Stimulated activated effector memory CD8-positive, alpha-beta T cell treated with anti-CD3 and anti-CD28 coated beads, Interleukin-12 subunit alpha, Interleukin-12 subunit beta, amount 100 ng/mL, for 72 hours (primary cell): ENCODE data around the gene TP53BP1.
"Not testable (repeated sequence)": the region's sequence is repeated elsewhere in the genome, so short reads cannot be mapped to it uniquely, and the experiment has no call there.

Source experiments
- ATAC-seq: fragments of 150-1000 bp; cut with Tn5 transposase; 2 replicates; pipeline ENCODE4 v1.10.0; 2021
- DNase-seq, 2 donors: peaks; one replicate each; pipeline ENCODE4 v3.0.0; 2021 to 2022; ENCODE audit warnings: low spot score in 2 of 2
- H3K27ac Mint-ChIP-seq: one replicate; pipeline ENCODE4 v1.8.0; 2022; ENCODE audit warnings: mild to moderate bottlenecking, mixed read lengths
- H3K36me3 Mint-ChIP-seq: one replicate; pipeline ENCODE4 v1.8.0; 2022; ENCODE audit warnings: mild to moderate bottlenecking, mixed read lengths
- H3K4me1 Mint-ChIP-seq: one replicate; pipeline ENCODE4 v1.8.0; 2022; ENCODE audit warnings: mixed read lengths
- H3K4me3 Mint-ChIP-seq: one replicate; pipeline ENCODE4 v1.8.0; 2022; ENCODE audit warnings: mild to moderate bottlenecking, mixed read lengths
- H3K9me3 Mint-ChIP-seq: one replicate; pipeline ENCODE4 v1.8.0; 2022; ENCODE audit warnings: mixed read lengths

TP53BP1 gene, protein sequence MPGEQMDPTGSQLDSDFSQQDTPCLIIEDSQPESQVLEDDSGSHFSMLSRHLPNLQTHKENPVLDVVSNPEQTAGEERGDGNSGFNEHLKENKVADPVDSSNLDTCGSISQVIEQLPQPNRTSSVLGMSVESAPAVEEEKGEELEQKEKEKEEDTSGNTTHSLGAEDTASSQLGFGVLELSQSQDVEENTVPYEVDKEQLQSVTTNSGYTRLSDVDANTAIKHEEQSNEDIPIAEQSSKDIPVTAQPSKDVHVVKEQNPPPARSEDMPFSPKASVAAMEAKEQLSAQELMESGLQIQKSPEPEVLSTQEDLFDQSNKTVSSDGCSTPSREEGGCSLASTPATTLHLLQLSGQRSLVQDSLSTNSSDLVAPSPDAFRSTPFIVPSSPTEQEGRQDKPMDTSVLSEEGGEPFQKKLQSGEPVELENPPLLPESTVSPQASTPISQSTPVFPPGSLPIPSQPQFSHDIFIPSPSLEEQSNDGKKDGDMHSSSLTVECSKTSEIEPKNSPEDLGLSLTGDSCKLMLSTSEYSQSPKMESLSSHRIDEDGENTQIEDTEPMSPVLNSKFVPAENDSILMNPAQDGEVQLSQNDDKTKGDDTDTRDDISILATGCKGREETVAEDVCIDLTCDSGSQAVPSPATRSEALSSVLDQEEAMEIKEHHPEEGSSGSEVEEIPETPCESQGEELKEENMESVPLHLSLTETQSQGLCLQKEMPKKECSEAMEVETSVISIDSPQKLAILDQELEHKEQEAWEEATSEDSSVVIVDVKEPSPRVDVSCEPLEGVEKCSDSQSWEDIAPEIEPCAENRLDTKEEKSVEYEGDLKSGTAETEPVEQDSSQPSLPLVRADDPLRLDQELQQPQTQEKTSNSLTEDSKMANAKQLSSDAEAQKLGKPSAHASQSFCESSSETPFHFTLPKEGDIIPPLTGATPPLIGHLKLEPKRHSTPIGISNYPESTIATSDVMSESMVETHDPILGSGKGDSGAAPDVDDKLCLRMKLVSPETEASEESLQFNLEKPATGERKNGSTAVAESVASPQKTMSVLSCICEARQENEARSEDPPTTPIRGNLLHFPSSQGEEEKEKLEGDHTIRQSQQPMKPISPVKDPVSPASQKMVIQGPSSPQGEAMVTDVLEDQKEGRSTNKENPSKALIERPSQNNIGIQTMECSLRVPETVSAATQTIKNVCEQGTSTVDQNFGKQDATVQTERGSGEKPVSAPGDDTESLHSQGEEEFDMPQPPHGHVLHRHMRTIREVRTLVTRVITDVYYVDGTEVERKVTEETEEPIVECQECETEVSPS (N-terminal part only)

DNA sequence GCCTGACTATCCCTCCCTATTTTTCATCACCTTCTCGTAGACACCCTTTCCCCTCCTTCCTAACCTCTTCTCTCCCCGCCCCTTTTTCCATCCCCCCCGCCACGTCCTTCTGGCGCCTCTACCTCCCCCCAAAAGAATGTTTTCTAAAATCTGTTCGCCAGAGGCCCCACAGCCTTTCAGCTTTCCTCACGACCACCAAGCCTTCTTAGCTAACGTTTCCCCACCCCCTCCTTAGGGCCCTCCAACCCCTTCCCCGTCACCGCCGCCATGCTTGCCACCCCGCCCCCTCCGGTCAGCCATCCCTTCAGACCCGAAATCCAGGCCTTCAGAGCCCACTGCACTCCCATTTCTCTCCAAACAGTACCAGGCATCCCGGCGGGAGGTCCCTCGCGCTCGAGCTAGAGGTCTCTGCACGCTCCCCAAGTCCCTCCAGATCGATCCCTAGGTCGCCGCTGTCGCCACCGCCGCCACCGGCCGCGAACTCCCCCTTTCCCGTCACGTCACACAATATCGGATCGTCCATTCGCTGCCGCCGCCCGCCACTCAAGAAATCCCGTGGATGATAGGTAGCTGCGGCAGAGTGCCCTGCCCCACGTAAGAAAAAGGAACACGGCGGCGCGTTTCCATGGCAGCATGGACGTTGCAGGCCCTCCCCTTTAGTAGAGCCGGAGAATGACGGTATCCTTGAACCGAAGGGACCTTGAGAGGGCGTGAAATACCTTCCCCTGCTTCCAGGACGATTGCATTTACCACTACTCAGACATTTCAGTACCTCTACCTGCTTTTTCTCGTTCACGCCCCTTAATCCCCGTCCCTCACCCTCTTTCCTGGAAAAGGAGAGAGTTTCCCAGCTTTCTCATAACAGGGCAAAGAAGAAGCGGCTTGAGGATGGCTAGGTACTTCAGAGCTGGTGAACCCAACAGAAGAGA, at the start of gene TP53BP1:
TP53BP1 (minus strand) TSS at position 484 of the 929 bp plus-strand sequence; CDS start at position 371, 113 bp downstream.
- peak within 1 kb of the TSS; percentile 98 for H3K27ac Mint-ChIP-seq
- peaks cover 40% of the 10 kb centered on the region for H3K36me3 Mint-ChIP-seq
- H3K9me3 Mint-ChIP-seq, result no peaks in the 10 kb centered on the region
- ATAC-seq (peak; percentile 99), DNase-seq (peak; percentile 83 to 96)
- H3K4me3 Mint-ChIP-seq, result peak within 1 kb of the TSS; percentile 96
- peaks cover 32% of the 10 kb centered on the region for H3K4me1 Mint-ChIP-seq

DNA sequence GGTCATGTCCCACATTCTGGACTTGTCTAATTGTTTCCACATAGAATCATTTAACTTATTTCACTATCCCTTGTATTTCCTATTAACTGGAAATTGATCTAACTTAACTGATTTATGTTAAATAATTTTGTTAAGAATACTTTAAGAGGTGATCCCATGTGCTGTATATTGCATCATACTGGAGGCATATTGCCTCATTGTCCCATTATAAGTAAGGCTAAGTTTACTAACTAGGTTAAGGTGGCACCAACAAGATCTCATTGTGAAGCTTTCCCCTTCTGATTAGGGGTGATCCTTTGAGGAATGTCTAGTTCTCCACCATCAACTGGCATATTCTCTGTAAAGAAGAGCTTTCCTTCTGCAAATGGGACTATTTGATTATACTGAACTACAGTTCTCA, 48.8 kb upstream of the TP53BP1 start:
- Mint-ChIP-seq H3K4me1 (no peaks in the 10 kb centered on the region), H3K36me3 (peaks cover 7% of the 10 kb centered on the region), H3K9me3 (no peaks in the 10 kb centered on the region), H3K4me3 (no peak overlapping the region), H3K27ac (no peak overlapping the region)
- ATAC-seq (no peak), DNase-seq (no peak)

DNA sequence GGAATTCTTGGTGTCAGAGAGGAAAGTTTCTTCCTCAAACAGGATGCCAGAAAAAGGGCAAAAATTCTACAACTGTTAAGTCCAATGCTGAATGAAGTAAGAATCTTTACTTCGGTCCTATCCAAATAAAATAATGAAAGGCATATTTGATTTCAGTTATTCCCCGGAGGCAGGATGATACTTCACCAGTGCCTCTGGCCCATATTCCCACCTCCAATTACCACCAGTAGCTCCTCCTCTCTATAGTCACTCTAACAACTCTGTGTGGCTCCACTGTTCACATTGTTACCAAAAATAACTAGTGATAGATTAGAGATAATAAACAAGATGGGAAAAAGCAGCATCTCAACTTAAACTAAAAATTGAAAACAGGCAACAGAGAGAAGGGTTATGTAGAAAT, 45.1 kb upstream of the TP53BP1 start:
- Mint-ChIP-seq H3K4me1 (no peaks in the 10 kb centered on the region), H3K9me3 (no peaks in the 10 kb centered on the region), H3K4me3 (no peak overlapping the region), H3K36me3 (peaks cover 18% of the 10 kb centered on the region), H3K27ac (no peak overlapping the region)
- no peak for ATAC-seq
- no peak for DNase-seq

DNA sequence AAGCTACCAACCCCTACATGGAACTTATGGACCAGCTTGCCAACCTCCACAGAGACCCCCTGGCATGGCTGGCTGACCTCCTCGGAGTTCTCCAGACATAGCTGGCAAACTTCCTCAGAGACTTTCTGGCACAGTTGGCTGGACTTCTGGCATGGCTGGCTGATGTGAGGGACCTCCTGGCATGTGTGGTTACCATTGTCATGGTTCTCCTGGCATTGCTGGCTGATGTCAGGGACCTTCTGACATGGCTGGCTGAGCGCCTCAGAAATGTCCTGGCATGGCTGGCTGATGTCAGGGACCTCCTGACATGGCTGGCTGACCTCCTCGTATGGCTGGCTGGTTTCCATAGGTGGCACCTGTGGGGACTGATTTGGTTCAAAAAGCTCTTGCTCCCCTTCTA, 41.9 kb upstream of the TP53BP1 start:
- ATAC-seq (no peak), DNase-seq (no peak)
- no peaks in the 10 kb centered on the region for H3K4me1 Mint-ChIP-seq
- no peak overlapping the region for H3K4me3 Mint-ChIP-seq
- no peaks in the 10 kb centered on the region for H3K9me3 Mint-ChIP-seq
- peaks cover 21% of the 10 kb centered on the region for H3K36me3 Mint-ChIP-seq
- no peak overlapping the region for H3K27ac Mint-ChIP-seq

DNA sequence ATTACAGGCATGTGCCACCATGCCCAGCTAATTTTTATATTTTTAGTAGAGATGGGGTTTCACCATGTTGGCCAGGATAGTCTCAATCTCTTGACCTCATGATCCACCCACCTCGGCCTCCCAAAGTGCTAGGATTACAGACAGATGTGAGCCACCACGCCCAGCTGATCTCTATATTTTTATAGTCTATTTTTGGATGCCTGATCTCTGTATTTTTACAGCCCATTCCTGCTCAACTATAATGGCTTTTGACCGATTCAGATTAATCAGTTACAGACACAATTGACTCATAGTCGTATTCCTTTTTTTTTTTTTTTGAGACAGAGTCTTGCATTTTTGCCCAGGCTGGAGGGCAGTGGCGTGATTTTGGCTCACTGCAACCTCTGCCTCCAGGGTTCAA, 39.9 kb upstream of the TP53BP1 start:
- not testable (repeated sequence) for DNase-seq, H3K4me3 Mint-ChIP-seq, H3K9me3 Mint-ChIP-seq, H3K27ac Mint-ChIP-seq, H3K4me1 Mint-ChIP-seq, ATAC-seq
- H3K36me3 Mint-ChIP-seq, result peaks cover 20% of the 10 kb centered on the region

DNA sequence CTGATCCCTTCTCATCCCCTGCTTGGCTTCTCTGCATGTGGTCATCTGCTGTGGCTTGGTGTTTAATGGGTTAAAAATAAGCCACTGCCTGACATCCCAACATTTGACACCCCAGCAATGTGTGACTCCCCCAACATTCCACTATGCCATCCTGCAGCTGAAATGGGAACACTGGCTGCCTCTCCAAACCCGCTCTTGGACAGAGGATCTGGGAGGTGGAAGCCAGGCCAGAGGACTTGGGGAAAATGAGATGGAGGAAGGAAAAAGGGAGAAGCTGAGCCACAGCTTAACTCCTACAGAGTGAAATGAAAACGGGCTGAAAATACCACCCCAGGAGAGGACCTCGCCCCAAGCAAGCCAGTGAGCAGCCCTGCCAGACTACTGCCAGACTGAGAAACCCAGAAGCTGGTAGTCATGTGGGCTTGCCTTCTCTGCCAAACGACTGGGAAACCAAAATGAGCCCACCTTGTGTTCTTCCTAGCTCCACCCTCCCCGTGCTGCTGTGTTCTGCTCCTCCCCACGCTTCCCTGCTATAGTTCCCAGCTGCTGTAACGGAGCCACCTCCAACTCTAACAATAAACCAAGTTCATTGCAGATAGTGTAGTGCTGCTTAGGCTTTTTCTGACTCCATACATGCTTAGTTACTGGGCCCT, 38.2 kb upstream of the TP53BP1 start:
- no peaks in the 10 kb centered on the region for H3K9me3 Mint-ChIP-seq
- H3K36me3 Mint-ChIP-seq, result peaks cover 14% of the 10 kb centered on the region
- ATAC-seq (no peak), DNase-seq (no peak)
- H3K27ac Mint-ChIP-seq, result no peak overlapping the region
- H3K4me3 Mint-ChIP-seq, result no peak overlapping the region
- H3K4me1 Mint-ChIP-seq, result no peaks in the 10 kb centered on the region

DNA sequence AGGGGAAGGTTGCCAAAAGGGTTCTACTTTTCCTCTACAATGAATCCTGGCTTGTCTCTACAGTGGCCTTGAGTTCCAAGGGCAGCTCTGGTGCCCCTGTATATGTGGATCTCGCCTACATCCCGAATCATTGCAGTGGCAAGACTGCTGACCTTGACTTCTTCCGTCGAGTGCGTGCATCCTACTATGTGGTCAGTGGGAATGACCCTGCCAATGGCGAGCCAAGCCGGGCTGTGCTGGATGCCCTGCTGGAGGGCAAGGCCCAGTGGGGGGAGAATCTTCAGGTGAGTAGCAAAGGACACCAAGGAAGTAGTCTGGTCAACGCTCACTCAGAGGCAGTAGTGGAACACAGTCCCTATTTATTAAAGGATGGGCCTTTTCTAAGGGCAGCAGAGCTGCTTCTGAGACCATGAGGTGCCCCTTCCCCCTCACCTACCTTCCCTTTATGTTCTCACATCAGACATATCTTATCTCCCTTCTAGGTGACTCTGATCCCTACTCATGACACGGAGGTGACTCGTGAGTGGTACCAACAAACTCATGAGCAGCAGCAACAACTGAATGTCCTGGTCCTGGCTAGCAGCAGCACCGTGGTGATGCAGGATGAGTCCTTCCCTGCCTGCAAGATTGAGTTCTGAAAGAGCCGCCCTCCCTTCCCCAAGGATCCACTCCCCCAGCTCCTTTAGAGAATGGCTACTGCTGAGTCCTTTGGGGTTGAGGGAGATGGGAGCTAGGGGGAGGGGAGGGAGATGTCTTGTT, 36.8 kb upstream of the TP53BP1 start:
- no peaks in the 10 kb centered on the region for H3K9me3 Mint-ChIP-seq
- DNase-seq (no peak), ATAC-seq (no peak)
- no peak overlapping the region for H3K4me3 Mint-ChIP-seq
- peaks cover 8% of the 10 kb centered on the region for H3K36me3 Mint-ChIP-seq
- no peak overlapping the region for H3K27ac Mint-ChIP-seq
- peaks cover 7% of the 10 kb centered on the region for H3K4me1 Mint-ChIP-seq

DNA sequence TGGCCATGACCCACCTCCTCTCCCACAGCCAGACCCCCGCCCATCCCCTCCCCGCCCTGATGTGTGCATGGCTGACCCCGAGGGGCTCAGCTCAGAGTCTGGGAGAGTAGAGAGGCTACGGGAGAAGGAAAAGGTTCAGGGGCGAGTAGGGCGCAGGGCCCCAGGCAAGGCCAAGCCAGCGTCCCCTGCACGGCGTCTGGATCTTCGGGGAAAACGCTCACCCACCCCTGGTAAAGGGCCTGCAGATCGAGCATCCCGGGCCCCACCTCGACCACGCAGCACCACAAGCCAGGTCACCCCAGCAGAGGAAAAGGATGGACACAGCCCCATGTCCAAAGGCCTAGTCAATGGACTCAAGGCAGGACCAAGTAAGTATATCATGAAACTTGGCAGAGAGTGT, 36.2 kb upstream of the TP53BP1 start:
- Mint-ChIP-seq H3K36me3 (peaks cover 8% of the 10 kb centered on the region), H3K27ac (no peak overlapping the region)

DNA sequence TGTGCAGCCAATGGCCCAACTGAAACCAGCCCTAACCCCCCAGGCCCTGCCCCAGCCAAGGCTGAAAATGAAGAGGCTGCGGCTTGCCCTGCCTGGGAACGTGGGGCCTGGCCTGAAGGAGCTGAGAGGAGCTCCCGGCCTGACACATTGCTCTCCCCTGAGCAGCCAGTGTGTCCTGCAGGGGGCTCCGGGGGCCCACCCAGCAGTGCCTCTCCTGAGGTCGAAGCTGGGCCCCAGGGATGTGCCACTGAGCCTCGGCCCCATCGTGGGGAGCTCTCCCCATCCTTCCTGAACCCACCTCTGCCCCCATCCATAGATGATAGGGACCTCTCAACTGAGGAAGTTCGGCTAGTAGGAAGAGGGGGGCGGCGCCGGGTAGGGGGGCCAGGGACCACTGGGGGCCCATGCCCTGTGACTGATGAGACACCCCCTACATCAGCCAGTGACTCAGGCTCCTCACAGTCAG, 35.6 kb upstream of the TP53BP1 start:
- DNase-seq (no peak), ATAC-seq (no peak)
- H3K4me1 Mint-ChIP-seq, result peaks cover 7% of the 10 kb centered on the region
- no peaks in the 10 kb centered on the region for H3K9me3 Mint-ChIP-seq
- H3K4me3 Mint-ChIP-seq, result no peak overlapping the region
- peaks cover 8% of the 10 kb centered on the region for H3K36me3 Mint-ChIP-seq
- no peak overlapping the region for H3K27ac Mint-ChIP-seq

More for the DNA sequence above, 36.2 kb upstream of the TP53BP1 start:
- no peaks in the 10 kb centered on the region for H3K9me3 Mint-ChIP-seq
- DNase-seq (no peak), ATAC-seq (no peak)
- no peak overlapping the region for H3K4me3 Mint-ChIP-seq
- peaks cover 7% of the 10 kb centered on the region for H3K4me1 Mint-ChIP-seq

DNA sequence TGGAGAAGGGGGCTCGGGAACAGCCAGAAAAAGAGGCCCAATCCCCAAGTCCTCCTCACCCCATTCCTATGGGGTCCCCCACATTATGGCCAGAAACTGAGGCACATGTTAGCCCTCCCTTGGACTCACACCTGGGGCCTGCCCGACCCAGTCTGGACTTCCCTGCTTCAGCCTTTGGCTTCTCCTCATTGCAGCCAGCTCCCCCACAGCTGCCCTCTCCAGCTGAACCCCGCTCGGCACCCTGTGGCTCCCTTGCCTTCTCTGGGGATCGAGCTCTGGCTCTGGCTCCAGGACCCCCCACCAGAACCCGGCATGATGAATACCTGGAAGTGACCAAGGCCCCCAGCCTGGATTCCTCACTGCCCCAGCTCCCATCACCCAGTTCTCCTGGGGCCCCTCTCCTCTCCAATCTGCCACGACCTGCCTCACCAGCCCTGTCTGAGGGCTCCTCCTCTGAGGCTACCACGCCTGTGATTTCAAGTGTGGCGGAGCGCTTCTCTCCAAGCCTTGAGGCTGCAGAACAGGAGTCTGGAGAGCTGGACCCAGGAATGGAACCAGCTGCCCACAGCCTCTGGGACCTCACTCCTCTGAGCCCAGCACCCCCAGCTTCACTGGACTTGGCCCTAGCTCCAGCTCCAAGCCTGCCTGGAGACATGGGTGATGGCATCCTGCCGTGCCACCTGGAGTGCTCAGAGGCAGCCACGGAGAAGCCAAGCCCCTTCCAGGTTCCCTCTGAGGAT, 35.0 kb upstream of the TP53BP1 start:
- H3K9me3 Mint-ChIP-seq, result no peaks in the 10 kb centered on the region
- H3K4me1 Mint-ChIP-seq, result peaks cover 7% of the 10 kb centered on the region
- no peak for DNase-seq
- no peak for ATAC-seq
- H3K4me3 Mint-ChIP-seq, result no peak overlapping the region
- peaks cover 2% of the 10 kb centered on the region for H3K36me3 Mint-ChIP-seq
- no peak overlapping the region for H3K27ac Mint-ChIP-seq

DNA sequence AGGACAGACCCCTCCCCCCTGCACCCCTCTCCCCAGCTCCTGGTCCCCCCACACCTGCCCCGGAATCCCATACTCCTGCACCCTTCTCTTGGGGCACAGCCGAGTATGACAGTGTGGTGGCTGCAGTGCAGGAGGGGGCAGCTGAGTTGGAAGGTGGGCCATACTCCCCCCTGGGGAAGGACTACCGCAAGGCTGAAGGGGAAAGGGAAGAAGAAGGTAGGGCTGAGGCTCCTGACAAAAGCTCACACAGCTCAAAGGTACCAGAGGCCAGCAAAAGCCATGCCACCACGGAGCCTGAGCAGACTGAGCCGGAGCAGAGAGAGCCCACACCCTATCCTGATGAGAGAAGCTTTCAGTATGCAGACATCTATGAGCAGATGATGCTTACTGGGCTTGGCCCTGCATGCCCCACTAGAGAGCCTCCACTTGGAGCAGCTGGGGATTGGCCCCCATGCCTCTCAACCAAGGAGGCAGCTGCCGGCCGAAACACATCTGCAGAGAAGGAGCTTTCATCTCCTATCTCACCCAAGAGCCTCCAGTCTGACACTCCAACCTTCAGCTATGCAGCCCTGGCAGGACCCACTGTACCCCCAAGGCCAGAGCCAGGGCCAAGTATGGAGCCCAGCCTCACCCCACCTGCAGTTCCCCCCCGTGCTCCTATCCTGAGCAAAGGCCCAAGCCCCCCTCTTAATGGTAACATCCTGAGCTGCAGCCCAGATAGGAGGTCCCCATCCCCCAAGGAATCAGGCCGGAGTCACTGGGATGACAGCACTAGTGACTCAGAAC, 34.3 kb upstream of the TP53BP1 start:
- Mint-ChIP-seq H3K4me1 (peaks cover 7% of the 10 kb centered on the region), H3K27ac (no peak overlapping the region), H3K4me3 (no peak overlapping the region), H3K36me3 (no peaks in the 10 kb centered on the region), H3K9me3 (no peaks in the 10 kb centered on the region)
- DNase-seq, result no peak
- no peak for ATAC-seq

DNA sequence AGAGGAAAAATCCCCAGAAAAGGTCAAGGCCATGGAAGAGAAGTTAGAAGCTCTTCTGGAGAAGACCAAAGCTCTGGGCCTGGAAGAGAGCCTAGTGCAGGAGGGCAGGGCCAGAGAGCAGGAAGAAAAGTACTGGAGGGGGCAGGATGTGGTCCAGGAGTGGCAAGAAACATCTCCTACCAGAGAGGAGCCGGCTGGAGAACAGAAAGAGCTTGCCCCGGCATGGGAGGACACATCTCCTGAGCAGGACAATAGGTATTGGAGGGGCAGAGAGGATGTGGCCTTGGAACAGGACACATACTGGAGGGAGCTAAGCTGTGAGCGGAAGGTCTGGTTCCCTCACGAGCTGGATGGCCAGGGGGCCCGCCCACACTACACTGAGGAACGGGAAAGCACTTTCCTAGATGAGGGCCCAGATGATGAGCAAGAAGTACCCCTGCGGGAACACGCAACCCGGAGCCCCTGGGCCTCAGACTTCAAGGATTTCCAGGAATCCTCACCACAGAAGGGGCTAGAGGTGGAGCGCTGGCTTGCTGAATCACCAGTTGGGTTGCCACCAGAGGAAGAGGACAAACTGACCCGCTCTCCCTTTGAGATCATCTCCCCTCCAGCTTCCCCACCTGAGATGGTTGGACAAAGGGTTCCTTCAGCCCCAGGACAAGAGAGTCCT, 33.4 kb upstream of the TP53BP1 start:
- DNase-seq (no peak), ATAC-seq (no peak)
- H3K9me3 Mint-ChIP-seq, result no peaks in the 10 kb centered on the region
- no peak overlapping the region for H3K4me3 Mint-ChIP-seq
- peaks cover 7% of the 10 kb centered on the region for H3K4me1 Mint-ChIP-seq
- no peaks in the 10 kb centered on the region for H3K36me3 Mint-ChIP-seq
- H3K27ac Mint-ChIP-seq, result no peak overlapping the region
